Thoracic aorta (tissue), 2 donors: ENCODE results near the gene GABRG3. TPM values are rescaled to one million over a fixed set of nuclear protein-coding genes. Genes with fewer than 3 reads are reported as not detected.

Experiments
- ATAC-seq: fragments of 150-250 bp; one replicate; pipeline ENCODE4 v1.8.0; 2017; ENCODE audit warnings: low read depth; ENCODE audit not compliant: insufficient number of reproducible peaks, low FRiP score
- DNase-seq: peaks from one replicate; pipeline ENCODE4 v3.0.0-alpha.2; 2020; ENCODE audit warnings: low spot score
- H3K27ac ChIP-seq, 2 donors: fragments of 200-600 bp; sonication (generic); 1 replicate in 1 of 2; 2 replicates in 1 of 2; pipeline ENCODE4 v1.5.1; 2016; ENCODE audit warnings: mild to moderate bottlenecking in 2 of 2, moderate library complexity in 2 of 2
- H3K27me3 ChIP-seq: fragments of 200-600 bp; sonication (generic); replicated peaks from 2 replicates; pipeline ENCODE4 v1.6.0; 2016; ENCODE audit warnings: mild to moderate bottlenecking; ENCODE audit not compliant: insufficient read depth
- H3K36me3 ChIP-seq: fragments of 200-600 bp; sonication (generic); one replicate; pipeline ENCODE4 v1.5.1; 2016
- H3K4me1 ChIP-seq, 2 donors: fragments of 200-600 bp; sonication (generic); 1 replicate in 1 of 2; 2 replicates in 1 of 2; pipeline versions ENCODE4 v1.5.1 to v1.6.0; 2016; ENCODE audit warnings: low read depth in 2 of 2, mild to moderate bottlenecking in 1 of 2; ENCODE audit not compliant: control insufficient read depth in 1 of 2
- H3K4me3 ChIP-seq: fragments of 200-600 bp; sonication (generic); 2 replicates; pipeline ENCODE4 v1.5.1; 2016; ENCODE audit warnings: mild to moderate bottlenecking
- H3K9me3 ChIP-seq: fragments of 200-600 bp; sonication (generic); 2 replicates; pipeline ENCODE4 v1.5.1; 2016
- total RNA-seq, 2 donors: library from RNA; depleted of rRNA; stranded (reverse); fragments of >200 nt; gene quantifications; one replicate each; pipeline versions ENCODE4 v1.1.0 to v1.2.3, GENCODE V29; 2016
- TF ChIP-seq, protein P1 (sequence below): fragments of 200-600 bp; sonication (generic); IDR thresholded peaks from one replicate; pipeline ENCODE4 v1.5.1; 2019; ENCODE audit warnings: antibody characterized with exemption

GABRG3 gene
- total RNA-seq, 2 donors from 2014 or later = not detected

DNA sequence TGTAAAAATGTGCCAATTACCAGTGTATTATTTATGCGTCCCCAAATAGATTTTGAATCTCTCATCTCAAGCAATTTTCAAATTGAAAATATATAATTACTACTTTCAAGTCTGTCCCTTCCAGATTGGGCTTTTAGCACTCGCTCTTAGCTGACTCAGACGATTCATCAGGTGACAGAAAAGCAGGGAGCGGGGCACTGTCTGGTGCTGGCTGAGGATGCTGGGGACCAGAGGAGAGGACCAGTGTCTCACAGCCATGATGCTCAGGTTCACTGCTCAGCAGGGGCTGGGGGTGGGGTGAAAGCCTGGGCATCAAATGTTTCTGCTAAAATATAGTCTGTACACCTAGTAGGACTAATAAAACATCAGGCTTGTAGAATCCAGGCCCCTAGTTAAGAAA, 199.9 kb downstream of the GABRG3 start:
- TF ChIP-seq, protein P1, sequence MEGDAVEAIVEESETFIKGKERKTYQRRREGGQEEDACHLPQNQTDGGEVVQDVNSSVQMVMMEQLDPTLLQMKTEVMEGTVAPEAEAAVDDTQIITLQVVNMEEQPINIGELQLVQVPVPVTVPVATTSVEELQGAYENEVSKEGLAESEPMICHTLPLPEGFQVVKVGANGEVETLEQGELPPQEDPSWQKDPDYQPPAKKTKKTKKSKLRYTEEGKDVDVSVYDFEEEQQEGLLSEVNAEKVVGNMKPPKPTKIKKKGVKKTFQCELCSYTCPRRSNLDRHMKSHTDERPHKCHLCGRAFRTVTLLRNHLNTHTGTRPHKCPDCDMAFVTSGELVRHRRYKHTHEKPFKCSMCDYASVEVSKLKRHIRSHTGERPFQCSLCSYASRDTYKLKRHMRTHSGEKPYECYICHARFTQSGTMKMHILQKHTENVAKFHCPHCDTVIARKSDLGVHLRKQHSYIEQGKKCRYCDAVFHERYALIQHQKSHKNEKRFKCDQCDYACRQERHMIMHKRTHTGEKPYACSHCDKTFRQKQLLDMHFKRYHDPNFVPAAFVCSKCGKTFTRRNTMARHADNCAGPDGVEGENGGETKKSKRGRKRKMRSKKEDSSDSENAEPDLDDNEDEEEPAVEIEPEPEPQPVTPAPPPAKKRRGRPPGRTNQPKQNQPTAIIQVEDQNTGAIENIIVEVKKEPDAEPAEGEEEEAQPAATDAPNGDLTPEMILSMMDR = no peak
- Histone ChIP-seq H3K4me1 (no peaks in the 10 kb centered on the region), H3K9me3 (peaks cover 4% of the 10 kb centered on the region), H3K27ac (no peak overlapping the region), H3K27me3 (no peaks in the 10 kb centered on the region), H3K36me3 (no peaks in the 10 kb centered on the region), H3K4me3 (no peak overlapping the region)
- ATAC-seq = no peak
- no peak for DNase-seq

DNA sequence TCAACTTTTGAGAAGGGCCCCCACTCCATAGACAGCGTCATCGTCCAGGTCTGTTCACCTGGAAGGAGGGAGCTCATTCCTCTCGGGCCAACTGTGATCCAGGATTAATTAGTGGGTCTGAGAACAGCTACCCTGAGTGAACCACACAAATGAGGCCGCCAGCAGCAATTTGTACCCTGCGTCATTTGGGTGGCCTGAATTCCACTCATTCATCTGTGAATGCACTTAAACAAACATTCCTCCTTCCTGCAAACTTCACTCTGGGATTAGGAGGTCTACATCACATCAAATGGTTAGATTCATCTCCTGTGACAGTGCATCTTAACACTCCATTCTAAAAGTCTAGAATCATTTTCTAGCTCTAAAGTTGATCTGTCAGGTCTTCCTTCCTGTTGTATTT, 201.8 kb downstream of the GABRG3 start:
- peaks cover 14% of the 10 kb centered on the region for H3K9me3 ChIP-seq
- no peaks in the 10 kb centered on the region for H3K36me3 ChIP-seq
- TF ChIP-seq, protein P1 = no peak
- DNase-seq (no peak), ATAC-seq (no peak)
- H3K4me3 ChIP-seq = no peak overlapping the region
- H3K27ac ChIP-seq = no peak overlapping the region
- no peaks in the 10 kb centered on the region for H3K27me3 ChIP-seq
- no peaks in the 10 kb centered on the region for H3K4me1 ChIP-seq

DNA sequence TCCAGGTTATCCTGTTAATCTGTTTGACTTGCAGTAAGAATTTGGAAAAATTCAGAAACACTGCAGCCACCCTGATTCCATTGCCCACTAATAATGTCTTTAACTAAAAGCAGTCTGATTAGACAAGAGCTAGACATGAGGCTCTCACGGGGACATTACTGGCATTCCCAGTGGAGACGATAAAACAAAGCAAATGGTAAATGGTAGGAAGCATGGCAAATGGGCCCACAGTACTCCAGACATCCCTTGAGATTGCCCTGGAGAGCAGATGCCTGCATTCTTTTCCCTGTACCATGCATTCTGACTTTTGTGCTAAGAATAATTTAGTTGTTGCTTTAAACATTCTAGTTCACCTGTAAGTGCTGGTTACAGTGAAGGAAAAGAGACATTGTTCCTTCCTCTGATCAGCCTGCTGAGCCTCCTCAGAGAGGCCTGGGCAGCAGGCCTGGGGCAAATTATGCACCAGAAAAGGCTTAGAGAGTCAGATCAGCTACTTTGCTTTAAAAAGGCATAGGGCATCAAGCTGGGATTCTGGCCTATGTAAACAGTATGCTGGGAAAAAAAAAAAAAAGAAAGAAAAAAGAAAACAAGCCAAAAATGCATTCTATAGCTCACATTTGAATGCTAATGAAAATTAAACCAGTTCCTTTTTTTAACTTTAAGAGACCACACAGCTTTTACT, 204.6 kb downstream of the GABRG3 start:
- TF ChIP-seq, protein P1 = no peak
- H3K27ac ChIP-seq = no peak overlapping the region
- ATAC-seq (no peak), DNase-seq (no peak)
- no peaks in the 10 kb centered on the region for H3K36me3 ChIP-seq
- H3K4me1 ChIP-seq = no peaks in the 10 kb centered on the region
- H3K27me3 ChIP-seq = no peaks in the 10 kb centered on the region
- H3K4me3 ChIP-seq = no peak overlapping the region
- H3K9me3 ChIP-seq = peaks cover 14% of the 10 kb centered on the region

DNA sequence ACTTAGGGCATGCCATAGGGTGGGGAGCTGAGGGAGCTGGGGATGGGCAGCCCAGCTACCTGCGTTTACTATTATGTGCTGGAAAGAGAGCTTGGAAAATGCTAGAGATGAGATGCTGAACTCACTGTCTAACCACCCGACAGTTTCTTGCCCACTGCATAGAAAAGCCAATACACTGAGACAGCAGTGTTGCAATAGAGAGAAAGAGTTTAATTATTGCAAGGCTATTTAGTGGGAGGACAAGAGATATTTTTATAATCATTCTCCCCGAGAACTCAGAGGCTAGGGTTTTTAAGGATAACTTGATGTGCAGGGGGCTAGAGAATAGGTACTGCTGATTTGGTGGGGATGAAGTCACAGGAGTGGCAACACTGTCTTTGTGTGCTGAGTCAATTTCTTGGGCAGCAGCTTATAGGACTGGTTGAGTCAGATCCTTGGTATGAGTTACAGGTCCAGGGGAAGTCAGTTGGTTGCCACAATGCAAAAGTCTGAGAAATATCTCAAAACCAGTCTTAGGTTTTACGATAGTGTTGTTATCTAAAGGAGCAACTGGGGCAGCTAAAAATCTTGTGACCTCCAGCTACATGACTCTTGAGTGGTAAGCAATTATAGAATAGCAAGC, 205.9 kb downstream of the GABRG3 start:
- H3K27me3 ChIP-seq = no peaks in the 10 kb centered on the region
- TF ChIP-seq, protein P1 = no peak
- no peak for ATAC-seq
- no peak overlapping the region for H3K27ac ChIP-seq
- H3K9me3 ChIP-seq = peaks cover 14% of the 10 kb centered on the region
- H3K4me3 ChIP-seq = no peak overlapping the region
- H3K4me1 ChIP-seq = no peaks in the 10 kb centered on the region
- no peaks in the 10 kb centered on the region for H3K36me3 ChIP-seq
- DNase-seq = no peak

DNA sequence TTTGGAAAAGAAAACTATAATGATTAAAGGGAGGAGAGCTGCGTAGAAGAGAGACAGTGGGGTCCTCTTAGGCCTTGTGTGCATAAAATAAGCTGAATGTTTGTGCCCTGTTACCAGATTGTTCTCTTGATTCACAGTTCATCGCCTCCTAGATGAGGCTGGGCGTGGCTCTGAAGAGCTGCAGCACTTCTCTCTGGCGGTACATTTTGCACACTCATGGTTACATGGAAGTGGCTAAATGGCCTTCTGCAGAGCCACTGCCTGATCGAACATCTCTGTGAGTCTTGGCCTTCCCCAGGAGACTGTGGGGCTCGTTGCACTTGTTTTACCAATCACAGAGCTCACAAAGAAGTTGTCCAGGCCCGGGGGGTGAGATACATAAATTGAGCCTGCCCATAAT, 208.8 kb downstream of the GABRG3 start:
- H3K4me3 ChIP-seq = no peak overlapping the region
- no peak for ATAC-seq
- DNase-seq = no peak
- no peaks in the 10 kb centered on the region for H3K36me3 ChIP-seq
- peaks cover 14% of the 10 kb centered on the region for H3K9me3 ChIP-seq
- TF ChIP-seq, protein P1 = no peak
- no peak overlapping the region for H3K27ac ChIP-seq
- no peaks in the 10 kb centered on the region for H3K4me1 ChIP-seq
- no peaks in the 10 kb centered on the region for H3K27me3 ChIP-seq
